GM19324 (cell line): ENCODE measurements around the gene DPH7.
"Not testable (repeated sequence)": the region's sequence is repeated elsewhere in the genome, so short reads cannot be mapped to it uniquely, and the experiment has no call there.

Source experiments
- ATAC-seq: cut with Tn5 transposase; IDR thresholded peaks from one replicate; pipeline ENCODE4 v1.9.1; 2021; ENCODE audit warnings: mild to moderate bottlenecking, moderate library complexity; ENCODE audit not compliant: unreplicated experiment, low FRiP score

Gene DPH7

GRCh38 chr9:137550958-137551263 lies 27.8 kb downstream of the DPH7 start:
- not testable (repeated sequence) for ATAC-seq

DNA sequence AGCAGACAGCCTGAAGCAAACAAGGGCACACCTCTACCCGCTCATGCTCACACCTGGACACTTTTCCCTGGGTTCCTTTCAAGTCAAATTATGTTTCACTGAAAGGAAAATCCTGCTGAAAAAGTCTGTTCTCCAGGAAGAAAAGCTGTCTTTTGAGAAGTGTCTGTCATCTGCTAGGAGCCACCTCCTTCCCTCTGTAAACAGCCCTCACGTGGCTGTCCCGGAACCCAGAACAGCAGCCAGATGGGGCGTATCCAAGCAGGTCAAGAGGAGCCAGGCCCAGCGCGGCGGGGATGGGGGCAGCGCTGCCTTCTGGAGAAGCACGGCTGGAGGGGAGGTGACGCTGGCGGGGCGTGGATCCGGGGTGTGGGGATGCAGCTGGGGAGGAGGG lies 28.5 kb downstream of the DPH7 start, which contains the start of gene PNPLA7:
Gene PNPLA7, minus strand, starts transcription at position 172 of the 391 bp plus-strand sequence. CDS start 205 bp downstream, outside the sequence.
- ATAC-seq, result no peak

- no peak for ATAC-seq
Measured at GRCh38 chr9:137547687-137548543, 30.8 kb downstream of the DPH7 start.

- no peak for ATAC-seq
Measured at GRCh38 chr9:137545123-137545522, 33.6 kb downstream of the DPH7 start.

DNA sequence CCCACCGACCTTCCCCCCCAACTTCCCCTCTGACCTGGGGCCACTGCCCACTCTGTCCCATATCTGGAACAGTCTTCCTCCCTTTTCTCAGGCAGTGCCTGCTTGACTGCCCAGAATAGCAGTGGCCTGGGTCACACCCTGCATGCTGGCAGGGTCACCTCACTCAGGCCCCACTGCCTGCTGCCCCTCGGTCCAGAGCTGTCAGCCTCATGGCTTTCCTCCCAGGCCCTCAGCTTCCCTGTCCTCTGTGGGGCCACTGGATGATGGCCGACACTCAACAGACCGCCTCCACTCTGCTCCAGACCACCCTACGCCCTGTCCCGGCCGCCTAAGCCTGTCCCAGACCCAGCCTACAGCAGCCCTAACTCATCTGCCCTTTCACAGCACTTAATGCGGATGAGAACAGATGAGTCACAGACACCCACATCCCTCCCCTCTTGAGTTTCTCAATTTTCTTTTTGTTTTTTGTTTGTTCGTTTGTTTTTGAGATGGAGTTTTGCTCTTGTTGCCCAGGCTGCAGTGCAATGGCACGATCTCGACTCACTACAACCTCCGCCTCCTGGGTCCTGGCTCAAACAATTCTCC lies 34.5 kb downstream of the DPH7 start:
- no peak for ATAC-seq

- no peak for ATAC-seq
Measured at GRCh38 chr9:137543237-137543963, 35.3 kb downstream of the DPH7 start.

DNA sequence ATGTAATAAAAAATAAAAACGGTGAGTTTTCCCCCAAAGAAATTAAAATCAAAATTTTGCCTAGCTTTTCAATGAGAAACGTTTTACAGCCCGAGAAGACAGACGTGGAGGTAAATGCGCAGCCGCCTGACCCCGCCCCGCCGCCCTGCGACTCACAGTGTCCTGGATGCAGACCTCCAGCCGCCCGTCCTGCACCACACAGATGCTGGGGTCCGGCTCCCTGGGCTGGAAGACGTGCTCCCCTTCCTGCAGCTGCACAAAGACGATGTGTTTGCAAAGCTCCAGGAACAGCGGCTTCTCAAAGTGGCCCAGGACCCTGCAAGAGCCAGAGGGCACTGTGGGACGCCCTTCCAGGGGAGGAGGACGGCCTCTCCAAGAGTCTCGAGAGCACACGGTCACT lies 36.2 kb downstream of the DPH7 start:
- ATAC-seq, result no peak

DNA sequence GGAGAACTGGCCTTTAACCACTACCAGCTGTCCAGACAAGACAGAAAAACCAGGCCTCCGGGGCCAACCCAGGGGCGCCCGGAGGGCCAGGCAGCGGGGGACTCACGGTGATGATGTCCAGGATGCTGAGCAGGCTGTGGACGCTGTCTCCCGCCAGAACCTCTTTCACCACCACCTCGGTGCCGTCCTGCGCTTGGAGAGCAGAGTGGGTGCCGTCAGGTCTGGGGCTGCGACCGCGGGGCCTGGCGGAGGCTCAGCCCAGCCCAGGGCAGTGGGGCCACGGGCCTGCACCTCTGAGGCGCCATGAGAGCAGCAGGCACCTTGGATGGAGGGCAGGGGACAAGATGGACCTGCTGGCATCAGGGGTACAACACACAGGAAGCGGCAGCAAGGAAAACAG lies 38.2 kb downstream of the DPH7 start:
- no peak for ATAC-seq

DNA sequence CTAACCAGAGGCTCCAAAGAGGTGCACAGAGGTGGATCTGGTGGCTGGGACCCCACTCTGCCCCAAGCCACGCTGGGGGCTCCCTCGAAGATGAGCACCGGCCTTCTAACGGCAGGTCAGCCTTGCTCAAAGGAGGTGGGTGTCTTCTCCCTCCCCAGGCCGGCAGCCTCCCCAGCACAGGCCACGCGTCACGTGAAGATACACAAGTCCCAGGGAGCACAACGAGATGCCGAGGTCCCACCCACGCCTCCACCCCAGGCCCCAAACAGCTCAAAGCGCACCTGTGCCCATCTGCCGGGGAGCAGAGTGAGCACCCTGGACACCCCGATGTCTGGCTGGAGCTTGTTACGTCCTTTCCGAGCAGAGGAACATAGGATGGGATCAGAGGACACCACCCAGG lies 40.7 kb downstream of the DPH7 start:
- no peak for ATAC-seq

DNA sequence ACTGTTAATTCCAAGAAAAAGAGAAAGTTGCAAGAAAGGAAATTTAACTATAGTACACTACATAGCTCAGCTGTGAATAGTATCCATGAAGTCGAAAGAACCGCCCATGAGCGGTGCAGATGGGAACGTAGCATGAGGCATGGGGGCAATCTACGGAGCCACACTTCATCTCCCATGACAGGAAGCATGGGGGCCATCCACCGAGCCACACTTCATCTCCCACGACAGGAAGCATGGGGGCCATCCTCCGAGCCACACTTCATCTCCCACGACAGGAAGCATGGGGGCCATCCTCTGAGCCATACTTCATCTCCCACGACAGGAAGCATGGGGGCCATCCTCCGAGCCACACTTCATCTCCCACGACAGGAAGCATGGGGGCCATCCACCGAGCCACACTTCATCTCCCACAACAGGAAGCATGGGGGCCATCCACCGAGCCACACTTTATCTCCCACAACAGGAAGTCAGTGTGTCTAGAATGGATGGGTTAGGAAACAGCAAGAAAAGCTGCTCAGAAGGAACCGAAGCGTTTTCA lies 42.1 kb downstream of the DPH7 start:
- not testable (repeated sequence) for ATAC-seq

DNA sequence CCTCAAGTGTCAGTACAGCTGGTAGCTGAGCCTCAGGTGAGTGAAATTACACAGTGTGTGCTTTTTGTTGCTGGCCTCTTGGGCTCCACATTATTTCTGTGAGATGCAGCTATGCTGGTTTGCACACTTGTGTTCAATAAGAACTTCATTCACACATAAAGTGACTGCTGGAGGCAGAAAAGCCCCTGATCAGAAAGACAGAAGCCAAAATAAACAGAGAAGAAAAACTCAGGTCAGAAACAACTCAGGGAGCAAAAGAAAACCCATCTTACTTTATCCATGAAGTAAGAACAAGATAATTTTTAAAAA lies 43.7 kb downstream of the DPH7 start:
- no peak for ATAC-seq

DNA sequence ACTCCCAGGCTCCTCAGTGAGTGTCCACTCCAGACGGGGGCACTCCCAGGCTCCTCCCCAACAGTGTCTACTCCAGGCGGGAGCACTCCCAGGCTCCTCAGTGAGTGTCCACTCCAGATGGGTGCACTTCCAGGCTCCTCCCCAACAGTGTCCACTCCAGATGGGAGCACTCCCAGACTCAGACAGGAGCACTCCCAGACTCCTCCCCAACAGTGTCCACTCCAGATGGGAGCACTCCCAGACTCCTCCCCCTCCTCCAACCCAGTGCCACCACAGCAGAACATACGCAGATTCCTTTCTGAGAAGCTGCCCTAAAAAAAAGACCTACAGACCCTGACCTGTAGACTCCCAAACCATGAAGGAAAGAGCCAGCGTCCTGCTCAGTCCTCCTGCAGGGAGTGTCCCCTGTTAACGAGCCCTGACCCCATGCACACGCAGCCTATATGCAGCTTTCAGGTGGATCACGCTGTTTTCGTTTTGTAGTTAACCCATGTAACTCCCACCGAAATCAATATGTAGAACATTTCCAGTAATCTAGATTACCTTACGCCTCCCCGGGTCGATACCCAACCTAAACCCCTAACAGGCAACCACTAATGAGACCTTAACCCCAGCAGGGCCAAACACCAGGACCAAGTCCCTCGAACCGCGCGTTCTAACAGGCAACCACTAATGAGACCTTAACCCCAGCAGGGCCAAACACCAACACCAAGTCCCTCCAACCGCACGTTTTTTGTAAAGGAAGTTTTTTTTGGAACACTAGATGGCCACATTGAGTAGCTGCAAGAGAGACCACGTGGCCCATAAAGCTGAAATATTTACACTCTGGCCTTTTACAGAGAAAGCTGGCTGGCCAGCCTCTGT lies 44.2 kb downstream of the DPH7 start:
- no peak for ATAC-seq

- not testable (repeated sequence) for ATAC-seq
Measured at GRCh38 chr9:137532891-137533468, 45.7 kb downstream of the DPH7 start.

DNA sequence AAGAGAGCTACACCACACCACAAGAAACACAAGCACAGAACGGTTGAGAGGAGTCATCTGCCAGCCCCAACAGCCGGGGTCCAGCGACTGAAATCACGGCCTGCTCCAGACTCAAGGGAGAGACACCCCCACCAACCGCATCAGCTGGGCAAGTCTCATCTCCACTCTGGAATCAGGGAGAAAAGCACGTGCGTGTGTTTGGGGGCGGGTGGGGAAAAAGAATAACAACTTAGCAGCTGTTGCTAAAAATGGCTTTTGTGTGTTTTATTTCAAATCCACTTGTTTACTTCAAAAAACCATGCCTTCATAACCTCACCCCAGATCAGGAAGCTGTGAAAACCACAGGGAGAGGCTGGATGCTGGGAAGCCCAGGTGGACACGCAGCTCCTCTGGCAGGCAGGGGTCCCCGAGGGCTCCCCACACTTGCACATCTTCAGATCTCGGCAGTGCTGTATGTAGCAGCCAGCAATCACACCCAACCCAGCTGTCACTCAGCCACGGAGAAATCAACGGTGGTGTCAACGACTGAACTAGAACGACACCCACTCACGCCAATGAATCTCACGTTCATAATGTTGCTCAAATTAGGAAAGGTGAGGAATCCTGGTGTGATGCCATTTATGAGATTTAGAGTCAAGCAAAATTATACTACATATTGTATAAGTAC lies 47.5 kb downstream of the DPH7 start:
- no peak for ATAC-seq

DNA sequence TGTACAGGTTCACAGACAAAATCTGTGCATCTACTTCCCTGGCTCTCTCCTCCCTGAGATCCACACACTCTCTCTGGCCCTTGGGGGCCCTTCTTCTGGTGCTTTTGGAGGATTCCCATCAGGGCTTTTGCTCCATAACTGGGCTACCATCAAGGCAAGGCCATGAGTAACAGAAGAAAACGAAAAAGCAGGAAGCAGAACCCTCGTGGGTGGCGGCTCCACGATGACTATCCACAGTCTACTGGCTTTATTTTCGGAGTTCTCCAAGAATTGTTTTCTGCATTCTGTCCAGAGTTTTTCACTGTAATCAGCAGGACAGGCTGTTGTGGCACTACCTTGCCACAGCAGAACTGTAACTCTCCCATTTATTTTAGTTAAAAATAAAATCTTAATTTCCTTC lies 48.4 kb downstream of the DPH7 start:
- no peak for ATAC-seq

GRCh38 chr9:137524981-137525317 lies 53.8 kb downstream of the DPH7 start:
- ATAC-seq, result no peak

- ATAC-seq, result no peak
Measured at GRCh38 chr9:137524161-137524980, 54.4 kb downstream of the DPH7 start.

GRCh38 chr9:137522746-137523455 lies 55.8 kb downstream of the DPH7 start:
- no peak for ATAC-seq
